GM12878 (cell line): ENCODE results near the gene ZNF385D.

Source experiments
- ATF3 ChIP-seq: IDR thresholded peaks from 2 replicates; pipeline ENCODE4 v1.6.1; 2011; ENCODE audit warnings: low read depth, mild to moderate bottlenecking, low read length, moderate library complexity, borderline replicate concordance; ENCODE audit errors: extremely low read depth
- CBFB ChIP-seq: IDR thresholded peaks from 2 replicates; pipeline ENCODE4 v1.6.1; 2016; ENCODE audit warnings: antibody characterized with exemption, low read depth
- CREB1 ChIP-seq: IDR thresholded peaks from 2 replicates; pipeline ENCODE4 v1.6.1; 2012; ENCODE audit warnings: low read depth, mild to moderate bottlenecking, inconsistent platforms
- MXI1 ChIP-seq: fragments of 150-350 bp; IDR thresholded peaks from 2 replicates; pipeline ENCODE4 v1.6.1; 2011; ENCODE audit warnings: low read depth, mild to moderate bottlenecking, inconsistent platforms, low read length, improper control_type of control experiment
- POLR2AphosphoS5 ChIP-seq: IDR thresholded peaks from 2 replicates; pipeline ENCODE4 v1.6.1; 2011; ENCODE audit warnings: mild to moderate bottlenecking, low read length, inconsistent platforms
- SP1 ChIP-seq: IDR thresholded peaks from one replicate; pipeline ENCODE4 v1.6.1; 2011; ENCODE audit warnings: low read depth, low read length
- ZNF207 ChIP-seq: fragments of 450-650 bp; IDR thresholded peaks from 2 replicates; pipeline ENCODE4 v1.6.1; 2014; ENCODE audit warnings: antibody characterized with exemption, mild to moderate bottlenecking, borderline replicate concordance
- ZNF592 ChIP-seq: fragments of 450-650 bp; IDR thresholded peaks from 2 replicates; pipeline ENCODE4 v1.6.1; 2017; ENCODE audit warnings: mild to moderate bottlenecking, moderate library complexity

GRCh38 chr3:21457084-21457483 lies 293.9 kb downstream of the ZNF385D start:
- no peak for TF ChIP-seq ZNF207
- no peak for TF ChIP-seq CREB1
- no peak for TF ChIP-seq SP1
- TF ChIP-seq ZNF592, result no peak
- TF ChIP-seq CBFB, result no peak
- no peak for TF ChIP-seq ATF3
- no peak for TF ChIP-seq POLR2AphosphoS5
- no peak for TF ChIP-seq MXI1
